Psoas muscle (tissue), 8 donors: ENCODE measurements around the gene RPTOR. TPM values are rescaled to one million over a fixed set of nuclear protein-coding genes. Genes with fewer than 3 reads are reported as not detected.
A peak's percentile ranks its signal among the peaks of the same experiment; 100 is the strongest.

ENCODE experiments used
- ATAC-seq, 4 donors: fragments of 200-7000 bp; cut with Tn5 transposase; one replicate each; pipeline ENCODE4 v1.9.1; 2020; ENCODE audit warnings: moderate library complexity in 3 of 4, mild to moderate bottlenecking in 2 of 4
- DNase-seq, 2 donors: peaks; one replicate each; pipeline ENCODE4 v3.0.0-alpha.2; 2020
- H3K27ac ChIP-seq: fragments of 200-600 bp; one replicate; pipeline ENCODE4 v1.8.0; 2022
- H3K27me3 ChIP-seq, 3 donors: fragments of 200-600 bp in 1 of 3; one replicate each; pipeline versions ENCODE4 v1.6.1 to v1.8.0; 2013 to 2022; ENCODE audit warnings: low read length in 2 of 3, mild to moderate bottlenecking in 2 of 3, moderate library complexity in 1 of 3; ENCODE audit not compliant: insufficient read depth in 3 of 3
- H3K36me3 ChIP-seq, 2 donors: fragments of 200-600 bp in 1 of 2; one replicate each; pipeline versions ENCODE4 v1.6.1 to v1.8.0; 2013 to 2022; ENCODE audit warnings: low read depth in 1 of 2, mild to moderate bottlenecking in 1 of 2, moderate library complexity in 1 of 2; ENCODE audit not compliant: insufficient read depth in 1 of 2
- H3K4me1 ChIP-seq: fragments of 200-600 bp; one replicate; pipeline ENCODE4 v1.8.0; 2022
- H3K4me3 ChIP-seq: fragments of 200-600 bp; one replicate; pipeline ENCODE4 v1.8.0; 2022; ENCODE audit warnings: mild to moderate bottlenecking
- H3K9me3 ChIP-seq: fragments of 200-600 bp; one replicate; pipeline ENCODE4 v1.8.0; 2022
- CTCF ChIP-seq: fragments of 200-600 bp; IDR thresholded peaks from one replicate; pipeline ENCODE4 v1.8.0; 2022; ENCODE audit warnings: antibody characterized with exemption
- WGBS, 3 donors: extraction: QIAGEN DNeasy Blood & Tissue Kit; methylation state at CpG; one replicate each; pipeline versions ENCODE4 v1.1.6 to v1.1.7; 2013; 5-methylcytosine and 5-hydroxymethylcytosine counted together
- intact Hi-C, 2 donors: fragments of 100-400 bp; cut with DNase I; formaldehyde crosslinking; loops; one replicate each; pipeline versions ENCODE4 v1.11.0 to v1.14.2; 2022
- polyA plus RNA-seq, 3 donors: library from polyadenylated mRNA; stranded (reverse); fragments of 200-250 nt; gene quantifications; one replicate each; pipeline ENCODE4 v1.2.3, GENCODE V29; 2013
- total RNA-seq, 4 donors: library from RNA; stranded (reverse); fragmentation: NEBNext Ultra II Directional in 2 of 4; extraction: Animal tissue kit (Norgen Biotek cat#: 25700) in 2 of 4; gene quantifications; one replicate each; pipeline versions ENCODE4 v1.2.1 to v1.2.4, GENCODE V29; 2021 to 2023
- donor health status: healthy with polysubstance abuse.
- donor health status: DM: no; HTN: no; CAD: no; lungs with moderate emphysema.
- donor health status: Bipolar disorder and iron deficiency.
- donor health status: healthy.
- donor health status: DM: yes; HTN: yes; CAD: no.
- donor health status: DM: no; HTN: no; CAD: no.
- donor health status: DM: no; HTN: no; CAD: no.
- donor health status: DM: yes; HTN: yes; CAD: no.

The RPTOR gene
- total and polyA plus RNA-seq, 7 donors: 13.6 to 82.2 (median 32.5) TPM

DNA sequence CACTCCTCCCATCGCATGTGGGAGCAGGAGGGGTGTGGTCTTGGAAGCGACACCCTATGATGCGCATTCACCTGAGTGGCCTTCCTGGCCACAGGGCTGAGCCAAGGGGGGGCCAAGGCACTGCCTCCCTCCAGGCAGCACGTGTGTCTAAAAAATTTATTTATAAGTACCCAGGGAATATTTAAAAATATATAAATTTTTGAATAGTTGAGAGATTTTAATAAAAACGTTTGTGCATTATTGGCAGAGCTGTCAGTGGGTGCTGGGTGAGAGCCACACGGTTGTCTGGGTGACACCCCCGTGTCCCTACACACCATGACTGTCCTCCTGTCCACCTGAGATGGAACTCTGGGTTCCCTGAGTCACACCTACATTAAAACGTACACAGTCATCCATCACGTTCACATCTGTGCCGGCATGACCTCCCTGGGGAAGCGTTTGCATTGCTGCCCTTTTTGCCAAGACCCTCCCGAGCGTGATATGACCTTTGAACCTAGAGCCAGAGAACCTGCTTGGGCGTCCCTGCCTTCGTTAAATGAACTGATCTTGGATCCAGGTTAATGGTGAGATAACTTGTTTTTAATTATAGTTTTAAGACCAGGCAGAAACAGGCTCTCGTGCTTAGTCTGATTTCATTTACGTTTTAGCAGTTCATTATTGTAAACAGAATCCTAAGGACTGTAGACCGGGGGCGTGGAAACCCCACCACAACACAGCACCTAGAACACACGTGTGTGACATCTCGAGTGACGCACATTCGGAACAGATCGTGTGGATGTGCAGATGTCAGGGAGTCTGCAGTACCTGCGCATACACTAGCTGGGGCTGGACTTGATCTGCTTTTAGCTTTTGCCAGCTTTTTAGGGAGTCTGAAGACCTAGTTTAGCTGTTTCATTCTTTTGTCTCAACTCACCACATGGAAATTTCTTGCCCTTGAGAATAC is 254.2 kb downstream of the RPTOR start:
- no peak for ATAC-seq
- intact Hi-C loops: loop anchor here in 1 of 2 donors (2.0 kb wide), 1 partner anchor 16 kb away; no protein-coding TSS in a partner anchor
- H3K27me3 ChIP-seq: no peaks in the 10 kb centered on the region
- H3K36me3 ChIP-seq: no peaks in the 10 kb centered on the region
- H3K4me1 ChIP-seq: peaks cover 17% of the 10 kb centered on the region
- no peak for DNase-seq
- H3K27ac ChIP-seq: no peak overlapping the region
- TF ChIP-seq CTCF: no peak
- no peaks in the 10 kb centered on the region for H3K9me3 ChIP-seq
- no peak overlapping the region for H3K4me3 ChIP-seq
- 88 to 91% (median 90%) methylated on average over 25 of the region's 25 CpGs for WGBS, 3 donors

- no peaks in the 10 kb centered on the region for H3K9me3 ChIP-seq
- TF ChIP-seq CTCF: no peak
- ATAC-seq: no peak
- H3K4me3 ChIP-seq: no peak overlapping the region
- intact Hi-C loops: loop anchor here in 1 of 2 donors (2.0 kb wide), 1 partner anchor 15 kb away; no protein-coding TSS in a partner anchor
- DNase-seq: peak in 1 of 2 donors; percentile 52
- H3K36me3 ChIP-seq: no peaks in the 10 kb centered on the region
- WGBS, 3 donors: 88 to 91% (median 88%) methylated on average over 40 of the region's 40 CpGs
- no peak overlapping the region for H3K27ac ChIP-seq
- H3K4me1 ChIP-seq: peaks cover 17% of the 10 kb centered on the region
- H3K27me3 ChIP-seq: no peaks in the 10 kb centered on the region
Measured at GRCh38 chr17:80799538-80800480, 255.2 kb downstream of the RPTOR start.

GRCh38 chr17:80800481-80801391 is 256.1 kb downstream of the RPTOR start:
- intact Hi-C loops: no loop called here
- Histone ChIP-seq H3K9me3 (no peaks in the 10 kb centered on the region), H3K4me1 (peaks cover 9% of the 10 kb centered on the region), H3K27me3 (no peaks in the 10 kb centered on the region), H3K4me3 (no peak overlapping the region), H3K36me3 (no peaks in the 10 kb centered on the region), H3K27ac (no peak overlapping the region)
- TF ChIP-seq CTCF: no peak
- ATAC-seq: no peak
- 89 to 91% (median 89%) methylated on average over 18 of the region's 18 CpGs for WGBS, 3 donors
- DNase-seq: no peak
